HepG2 (cell line): Measurements from ENCODE around the gene IL6ST. TPM values are rescaled to one million over a fixed set of nuclear protein-coding genes. Genes with fewer than 3 reads are reported as not detected.

Experiments used
- ATF6 ChIP-seq: sonication (generic); formaldehyde crosslinking; conservative IDR thresholded peaks from 2 replicates; pipeline ENCODE4 v1.4.0; 2020; ENCODE audit warnings: missing genetic modification reagents
- CBFB ChIP-seq: sonication (generic); formaldehyde crosslinking; IDR thresholded peaks from 2 replicates; pipeline ENCODE4 v1.4.0; 2020; ENCODE audit warnings: missing genetic modification reagents
- IKZF4 ChIP-seq: sonication (generic); formaldehyde crosslinking; IDR thresholded peaks from 2 replicates; pipeline ENCODE4 v1.5.1; 2020; ENCODE audit warnings: borderline replicate concordance, mild to moderate bottlenecking, low read depth, missing genetic modification reagents; ENCODE audit errors: not compliant biosample characterization
- NRL ChIP-seq: sonication (generic); formaldehyde crosslinking; IDR thresholded peaks from 2 replicates; pipeline ENCODE4 v1.5.0; 2020; ENCODE audit warnings: missing genetic modification reagents, mild to moderate bottlenecking, moderate library complexity, borderline replicate concordance
- SAP130 ChIP-seq: IDR thresholded peaks from 2 replicates; pipeline ENCODE4 v1.6.1; 2016; ENCODE audit warnings: low read depth
- ZNF24 ChIP-seq: fragments of 450-650 bp; IDR thresholded peaks from 2 replicates; pipeline ENCODE4 v1.6.1; 2017; ENCODE audit warnings: antibody characterized with exemption, mild to moderate bottlenecking
- ZNF44 ChIP-seq: sonication (generic); formaldehyde crosslinking; IDR thresholded peaks from 2 replicates; pipeline ENCODE4 v1.5.1; 2020; ENCODE audit warnings: mild to moderate bottlenecking, missing genetic modification reagents
- ZNF605 ChIP-seq: sonication (generic); formaldehyde crosslinking; IDR thresholded peaks from 2 replicates; pipeline ENCODE4 v1.8.0; 2022; ENCODE audit warnings: mild to moderate bottlenecking, missing genetic modification reagents
- ZUFSP ChIP-seq: sonication (generic); formaldehyde crosslinking; IDR thresholded peaks from 2 replicates; pipeline ENCODE4 v1.9.0; 2021; ENCODE audit warnings: missing genetic modification reagents, mild to moderate bottlenecking, borderline replicate concordance
- polyA plus RNA-seq, 8 experiments: library from polyadenylated mRNA; depleted of rRNA in 3 of 8; stranded (reverse) in 7 of 8; unstranded in 1 of 8; fragments of >200 nt; fragmentation: Illumina TruSeq in 4 of 8; extraction: Trizol in 4 of 8; gene quantifications; 2 replicates each; pipeline versions ENCODE4 v1.2.1 to v1.2.3, GENCODE V29; 2011 to 2016; ENCODE audit warnings: low read depth in 4 of 8, missing spikeins in 1 of 8, mixed read lengths in 1 of 8; ENCODE audit not compliant: insufficient read depth in 1 of 8
- total RNA-seq, 5 experiments: library from RNA; depleted of rRNA; stranded (reverse); fragments of >200 nt; fragmentation: Illumina TruSeq; extraction: Trizol; gene quantifications; 2 replicates each; pipeline ENCODE4 v1.2.3, GENCODE V29; 2016; ENCODE audit warnings: low read depth in 1 of 5
- TF ChIP-seq, protein P1 (sequence below): sonication (generic); formaldehyde crosslinking; IDR thresholded peaks from 2 replicates; pipeline ENCODE4 v1.4.0; 2020; ENCODE audit warnings: missing genetic modification reagents, borderline replicate concordance
- TF ChIP-seq, protein P2 (sequence below): sonication (generic); formaldehyde crosslinking; IDR thresholded peaks from 2 replicates; pipeline ENCODE4 v1.5.0; 2020; ENCODE audit warnings: mild to moderate bottlenecking, missing genetic modification reagents, borderline replicate concordance

Gene IL6ST
- total and polyA plus RNA-seq, 2 of the 13 experiments (the other 11 are each of a cell fraction or from before 2014, with no cell fraction given) = 66.6 to 166 TPM

- TF ChIP-seq ATF6 (CRISPR knock-in tag) (no peak), ZNF605 (0 out of 2 replicates have a peak, but pooled peaks have one; percentile 18), ZNF44 (CRISPR knock-in tag) (no peak), ZUFSP (CRISPR knock-in tag) (no peak), CBFB (no peak), IKZF4 (no peak), SAP130 (peak; percentile 50), ZNF24 (no peak), NRL (CRISPR knock-in tag) (no peak)
- TF ChIP-seq, protein P1, sequence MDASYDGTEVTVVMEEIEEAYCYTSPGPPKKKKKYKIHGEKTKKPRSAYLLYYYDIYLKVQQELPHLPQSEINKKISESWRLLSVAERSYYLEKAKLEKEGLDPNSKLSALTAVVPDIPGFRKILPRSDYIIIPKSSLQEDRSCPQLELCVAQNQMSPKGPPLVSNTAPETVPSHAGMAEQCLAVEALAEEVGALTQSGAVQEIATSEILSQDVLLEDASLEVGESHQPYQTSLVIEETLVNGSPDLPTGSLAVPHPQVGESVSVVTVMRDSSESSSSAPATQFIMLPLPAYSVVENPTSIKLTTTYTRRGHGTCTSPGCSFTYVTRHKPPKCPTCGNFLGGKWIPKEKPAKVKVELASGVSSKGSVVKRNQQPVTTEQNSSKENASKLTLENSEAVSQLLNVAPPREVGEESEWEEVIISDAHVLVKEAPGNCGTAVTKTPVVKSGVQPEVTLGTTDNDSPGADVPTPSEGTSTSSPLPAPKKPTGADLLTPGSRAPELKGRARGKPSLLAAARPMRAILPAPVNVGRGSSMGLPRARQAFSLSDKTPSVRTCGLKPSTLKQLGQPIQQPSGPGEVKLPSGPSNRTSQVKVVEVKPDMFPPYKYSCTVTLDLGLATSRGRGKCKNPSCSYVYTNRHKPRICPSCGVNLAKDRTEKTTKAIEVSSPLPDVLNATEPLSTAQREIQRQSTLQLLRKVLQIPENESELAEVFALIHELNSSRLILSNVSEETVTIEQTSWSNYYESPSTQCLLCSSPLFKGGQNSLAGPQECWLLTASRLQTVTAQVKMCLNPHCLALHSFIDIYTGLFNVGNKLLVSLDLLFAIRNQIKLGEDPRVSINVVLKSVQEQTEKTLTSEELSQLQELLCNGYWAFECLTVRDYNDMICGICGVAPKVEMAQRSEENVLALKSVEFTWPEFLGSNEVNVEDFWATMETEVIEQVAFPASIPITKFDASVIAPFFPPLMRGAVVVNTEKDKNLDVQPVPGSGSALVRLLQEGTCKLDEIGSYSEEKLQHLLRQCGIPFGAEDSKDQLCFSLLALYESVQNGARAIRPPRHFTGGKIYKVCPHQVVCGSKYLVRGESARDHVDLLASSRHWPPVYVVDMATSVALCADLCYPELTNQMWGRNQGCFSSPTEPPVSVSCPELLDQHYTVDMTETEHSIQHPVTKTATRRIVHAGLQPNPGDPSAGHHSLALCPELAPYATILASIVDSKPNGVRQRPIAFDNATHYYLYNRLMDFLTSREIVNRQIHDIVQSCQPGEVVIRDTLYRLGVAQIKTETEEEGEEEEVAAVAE (CRISPR knock-in tag) = no peak
- TF ChIP-seq, protein P2, sequence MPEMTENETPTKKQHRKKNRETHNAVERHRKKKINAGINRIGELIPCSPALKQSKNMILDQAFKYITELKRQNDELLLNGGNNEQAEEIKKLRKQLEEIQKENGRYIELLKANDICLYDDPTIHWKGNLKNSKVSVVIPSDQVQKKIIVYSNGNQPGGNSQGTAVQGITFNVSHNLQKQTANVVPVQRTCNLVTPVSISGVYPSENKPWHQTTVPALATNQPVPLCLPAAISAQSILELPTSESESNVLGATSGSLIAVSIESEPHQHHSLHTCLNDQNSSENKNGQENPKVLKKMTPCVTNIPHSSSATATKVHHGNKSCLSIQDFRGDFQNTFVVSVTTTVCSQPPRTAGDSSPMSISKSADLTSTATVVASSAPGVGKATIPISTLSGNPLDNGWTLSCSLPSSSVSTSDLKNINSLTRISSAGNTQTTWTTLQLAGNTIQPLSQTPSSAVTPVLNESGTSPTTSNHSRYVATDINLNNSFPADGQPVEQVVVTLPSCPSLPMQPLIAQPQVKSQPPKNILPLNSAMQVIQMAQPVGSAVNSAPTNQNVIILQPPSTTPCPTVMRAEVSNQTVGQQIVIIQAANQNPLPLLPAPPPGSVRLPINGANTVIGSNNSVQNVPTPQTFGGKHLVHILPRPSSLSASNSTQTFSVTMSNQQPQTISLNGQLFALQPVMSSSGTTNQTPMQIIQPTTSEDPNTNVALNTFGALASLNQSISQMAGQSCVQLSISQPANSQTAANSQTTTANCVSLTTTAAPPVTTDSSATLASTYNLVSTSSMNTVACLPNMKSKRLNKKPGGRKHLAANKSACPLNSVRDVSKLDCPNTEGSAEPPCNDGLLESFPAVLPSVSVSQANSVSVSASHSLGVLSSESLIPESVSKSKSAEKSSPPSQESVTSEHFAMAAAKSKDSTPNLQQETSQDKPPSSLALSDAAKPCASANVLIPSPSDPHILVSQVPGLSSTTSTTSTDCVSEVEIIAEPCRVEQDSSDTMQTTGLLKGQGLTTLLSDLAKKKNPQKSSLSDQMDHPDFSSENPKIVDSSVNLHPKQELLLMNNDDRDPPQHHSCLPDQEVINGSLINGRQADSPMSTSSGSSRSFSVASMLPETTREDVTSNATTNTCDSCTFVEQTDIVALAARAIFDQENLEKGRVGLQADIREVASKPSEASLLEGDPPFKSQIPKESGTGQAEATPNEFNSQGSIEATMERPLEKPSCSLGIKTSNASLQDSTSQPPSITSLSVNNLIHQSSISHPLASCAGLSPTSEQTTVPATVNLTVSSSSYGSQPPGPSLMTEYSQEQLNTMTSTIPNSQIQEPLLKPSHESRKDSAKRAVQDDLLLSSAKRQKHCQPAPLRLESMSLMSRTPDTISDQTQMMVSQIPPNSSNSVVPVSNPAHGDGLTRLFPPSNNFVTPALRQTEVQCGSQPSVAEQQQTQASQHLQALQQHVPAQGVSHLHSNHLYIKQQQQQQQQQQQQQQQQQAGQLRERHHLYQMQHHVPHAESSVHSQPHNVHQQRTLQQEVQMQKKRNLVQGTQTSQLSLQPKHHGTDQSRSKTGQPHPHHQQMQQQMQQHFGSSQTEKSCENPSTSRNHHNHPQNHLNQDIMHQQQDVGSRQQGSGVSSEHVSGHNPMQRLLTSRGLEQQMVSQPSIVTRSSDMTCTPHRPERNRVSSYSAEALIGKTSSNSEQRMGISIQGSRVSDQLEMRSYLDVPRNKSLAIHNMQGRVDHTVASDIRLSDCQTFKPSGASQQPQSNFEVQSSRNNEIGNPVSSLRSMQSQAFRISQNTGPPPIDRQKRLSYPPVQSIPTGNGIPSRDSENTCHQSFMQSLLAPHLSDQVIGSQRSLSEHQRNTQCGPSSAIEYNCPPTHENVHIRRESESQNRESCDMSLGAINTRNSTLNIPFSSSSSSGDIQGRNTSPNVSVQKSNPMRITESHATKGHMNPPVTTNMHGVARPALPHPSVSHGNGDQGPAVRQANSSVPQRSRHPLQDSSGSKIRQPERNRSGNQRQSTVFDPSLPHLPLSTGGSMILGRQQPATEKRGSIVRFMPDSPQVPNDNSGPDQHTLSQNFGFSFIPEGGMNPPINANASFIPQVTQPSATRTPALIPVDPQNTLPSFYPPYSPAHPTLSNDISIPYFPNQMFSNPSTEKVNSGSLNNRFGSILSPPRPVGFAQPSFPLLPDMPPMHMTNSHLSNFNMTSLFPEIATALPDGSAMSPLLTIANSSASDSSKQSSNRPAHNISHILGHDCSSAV (CRISPR knock-in tag) = no peak
Measured at GRCh38 chr5:56003179-56003578, 8.4 kb upstream of the IL6ST start (continued).
